ENCODE measurements around the gene STK10.
A peak's percentile ranks its signal among the peaks of the same experiment; 100 is the strongest.

Gene STK10

DNA sequence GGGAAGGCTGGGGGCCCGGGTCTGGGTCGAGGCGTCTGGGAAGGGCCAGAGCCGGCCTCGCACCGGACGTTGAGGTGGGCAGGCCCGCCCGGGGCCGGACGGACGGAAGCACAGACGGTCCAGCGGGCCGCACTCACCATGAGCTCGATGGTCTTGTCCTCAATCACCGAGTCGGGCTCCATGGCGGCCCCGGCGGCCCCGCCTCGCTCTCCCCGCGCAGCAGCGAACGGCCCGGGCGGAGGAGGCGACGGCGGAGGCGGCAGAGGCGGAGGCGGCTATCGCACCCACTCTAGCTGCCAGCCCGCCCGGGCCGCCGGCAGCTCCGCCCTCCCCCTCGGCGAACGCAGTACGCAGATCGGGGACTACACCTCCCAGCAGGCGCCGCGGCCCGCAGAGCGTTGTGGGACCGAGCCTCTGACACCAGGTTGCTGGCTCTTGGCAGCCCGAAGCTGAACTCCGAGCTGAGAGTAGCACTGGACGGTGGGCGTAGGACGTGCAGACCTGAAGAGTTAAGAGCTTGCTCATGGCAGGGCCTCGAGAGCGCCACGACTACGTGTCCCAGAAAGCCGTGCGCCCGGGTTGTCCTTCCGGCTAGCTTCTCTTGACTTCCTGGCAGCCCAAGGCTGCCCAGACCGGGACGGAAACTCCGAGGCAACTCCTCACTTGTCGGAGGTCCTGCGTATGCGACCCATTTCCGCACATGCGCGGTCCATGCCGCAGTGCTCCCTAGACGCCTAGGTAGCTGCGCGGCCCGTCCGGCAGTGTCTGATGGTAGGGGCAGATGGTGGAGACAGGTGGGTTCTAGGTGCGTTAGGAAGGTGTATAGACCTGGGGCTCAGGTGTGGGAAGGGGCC, 181.5 kb downstream of the STK10 start, which contains the start of gene FBXW11:
Gene FBXW11, minus strand, starts transcription at position 318 of the 854 bp plus-strand sequence. Its CDS starts 136 bp downstream, at position 182.
- DNase-seq, result peak; percentile 97

DNA sequence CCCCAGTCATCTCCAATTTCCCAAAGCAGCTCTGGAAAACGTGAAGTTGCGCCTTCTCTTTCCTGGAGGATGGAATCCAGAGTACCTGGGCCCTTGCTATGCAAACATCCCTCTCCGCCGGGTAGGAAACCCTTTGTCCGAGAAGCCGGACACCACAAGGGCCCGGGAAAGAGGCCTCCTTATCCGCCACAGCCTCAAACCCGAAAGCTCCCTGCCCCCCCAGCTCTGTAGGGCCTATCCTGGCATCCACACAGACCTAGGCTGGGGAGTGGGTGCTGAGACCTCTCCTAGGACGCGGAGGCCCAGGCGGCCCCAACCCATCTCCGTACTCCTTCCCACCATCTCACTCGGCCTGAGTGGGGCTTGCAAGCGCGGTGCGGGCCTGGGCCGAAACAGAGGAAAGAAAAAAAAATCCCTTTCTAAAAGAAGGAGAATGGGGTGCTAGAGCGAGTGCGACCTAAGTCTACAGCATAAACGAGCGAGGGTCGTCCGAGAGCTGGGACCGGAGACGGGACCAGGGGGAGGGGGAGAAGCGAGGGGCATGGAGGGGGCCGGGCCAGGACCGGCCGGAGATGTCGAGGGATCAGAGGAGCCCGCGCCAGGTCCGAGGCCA, 182.2 kb downstream of the STK10 start:
- DNase-seq, result no peak

DNA sequence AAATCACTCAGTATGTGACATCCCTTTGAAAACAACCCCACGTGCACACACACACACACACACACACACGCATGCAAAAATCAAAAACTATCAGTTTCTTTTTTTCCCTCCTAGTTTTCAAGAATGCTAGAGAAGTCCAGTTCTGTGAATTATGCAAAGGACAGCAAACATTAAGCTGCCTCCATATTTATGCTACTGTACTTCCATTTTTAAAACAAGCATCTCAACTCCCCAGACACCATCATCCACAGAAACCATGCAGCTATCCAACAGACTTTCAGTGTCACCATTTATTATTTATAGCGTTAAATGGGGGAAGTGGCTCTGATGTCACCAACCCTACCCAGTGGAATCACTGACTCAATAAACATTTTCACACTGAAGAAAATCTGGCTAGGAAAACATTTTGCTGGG, 183.2 kb downstream of the STK10 start:
- no peak for DNase-seq

DNA sequence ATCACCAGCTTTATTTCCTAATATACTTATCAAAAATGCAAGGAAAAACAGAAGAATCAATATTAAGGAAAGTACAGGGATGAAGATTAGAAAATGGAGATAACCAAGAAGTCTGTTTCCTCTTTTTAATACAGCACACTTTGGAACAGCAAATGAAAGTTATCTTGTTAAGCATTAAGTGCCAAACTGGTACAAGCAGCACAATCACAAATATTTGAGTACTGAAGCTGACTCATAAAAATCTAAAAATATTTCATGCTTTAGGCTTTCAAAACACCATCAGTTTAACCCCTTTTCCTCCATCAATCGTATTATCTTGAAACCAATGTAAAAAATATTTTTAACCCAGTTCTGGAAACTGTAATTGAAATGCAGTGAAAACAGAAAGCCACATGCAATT, 184.3 kb downstream of the STK10 start:
- DNase-seq, result no peak

DNA sequence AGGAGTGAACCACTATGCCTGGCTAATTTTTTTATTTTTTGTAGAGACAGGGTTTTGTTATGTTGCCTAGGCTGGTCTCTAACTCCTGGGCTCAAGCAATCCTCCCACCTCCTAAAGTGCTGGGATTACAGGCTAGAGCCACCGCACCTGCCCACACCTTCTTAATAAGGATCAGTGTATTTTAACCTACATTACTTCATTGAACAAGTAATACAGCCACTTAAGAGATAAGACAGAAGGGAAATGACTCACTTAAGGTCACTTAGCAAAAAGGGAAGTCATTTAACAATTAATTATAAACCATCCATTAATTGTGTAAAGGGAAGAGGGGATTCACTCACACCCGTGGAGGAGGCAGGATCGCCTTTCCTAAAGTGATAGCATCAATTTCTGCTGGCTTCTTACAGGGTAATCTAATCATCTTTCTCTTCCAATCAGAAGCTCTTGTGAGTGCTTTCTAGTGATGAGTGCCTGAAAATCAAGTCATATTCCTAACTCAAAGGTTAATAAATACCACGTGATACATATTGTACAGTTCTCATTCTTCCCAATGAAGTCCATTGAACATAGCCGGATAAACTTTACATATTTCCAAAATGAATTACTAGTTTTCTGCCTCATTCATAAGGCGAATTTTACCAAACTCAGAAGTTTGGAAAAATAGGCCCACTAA, 185.0 kb downstream of the STK10 start:
- peak; percentile 15 for DNase-seq

DNA sequence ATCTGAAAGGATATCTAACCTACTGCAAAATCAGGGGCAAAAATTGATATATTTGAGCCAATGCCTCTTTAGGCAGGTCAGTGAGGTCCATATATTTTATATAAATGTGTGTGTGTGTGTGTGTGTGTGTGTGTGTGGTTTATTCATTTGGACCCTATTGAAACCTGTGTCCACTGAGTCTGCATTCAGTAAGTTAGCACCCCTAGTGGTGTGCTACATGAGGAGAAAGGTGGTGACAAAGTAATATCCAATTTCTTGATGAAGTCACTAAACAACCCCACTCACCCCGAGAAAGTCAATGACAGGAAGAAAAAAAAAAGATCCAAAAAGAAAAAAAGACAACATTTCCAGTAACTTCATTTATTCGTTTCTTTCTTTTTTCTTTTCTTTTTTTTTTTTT, 185.7 kb downstream of the STK10 start:
- DNase-seq, result no peak

DNA sequence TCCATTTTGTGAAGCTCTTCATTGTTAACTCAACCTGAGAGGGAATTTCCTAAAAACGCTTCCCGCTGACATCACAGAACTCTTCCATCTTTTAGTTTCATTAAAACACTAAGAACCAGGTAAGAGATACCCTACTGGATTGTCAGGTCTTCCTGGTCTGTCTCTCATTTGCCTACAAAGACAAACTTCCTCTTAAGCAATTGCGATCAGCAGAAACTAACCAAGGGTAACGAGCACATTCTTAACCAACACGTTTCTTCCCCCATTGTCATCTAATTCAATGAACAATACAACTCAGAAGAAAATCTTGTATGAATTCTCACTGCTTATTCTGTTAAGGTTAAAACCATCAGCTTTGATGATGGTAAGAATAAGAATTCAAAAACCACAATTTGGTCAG, 188.1 kb downstream of the STK10 start:
- no peak for DNase-seq

DNA sequence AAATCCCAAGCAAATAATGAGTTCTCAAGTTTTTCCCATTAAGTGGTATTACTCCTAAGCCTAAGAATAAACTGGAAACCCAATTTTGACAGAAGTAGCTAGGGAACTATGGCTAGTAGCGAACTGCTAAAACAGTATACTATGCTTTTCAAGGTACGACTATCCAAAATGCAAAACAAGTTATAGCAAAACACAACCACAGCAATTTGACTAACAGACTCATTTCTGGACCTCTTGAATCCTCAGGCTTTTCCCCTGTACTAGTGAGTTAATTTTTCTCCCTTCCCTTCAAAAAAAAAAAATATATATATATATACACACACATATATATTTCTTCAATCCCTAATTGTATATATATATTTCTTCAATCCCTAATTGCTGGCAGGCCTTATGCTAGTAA, 188.9 kb downstream of the STK10 start:
- no peak for DNase-seq

DNA sequence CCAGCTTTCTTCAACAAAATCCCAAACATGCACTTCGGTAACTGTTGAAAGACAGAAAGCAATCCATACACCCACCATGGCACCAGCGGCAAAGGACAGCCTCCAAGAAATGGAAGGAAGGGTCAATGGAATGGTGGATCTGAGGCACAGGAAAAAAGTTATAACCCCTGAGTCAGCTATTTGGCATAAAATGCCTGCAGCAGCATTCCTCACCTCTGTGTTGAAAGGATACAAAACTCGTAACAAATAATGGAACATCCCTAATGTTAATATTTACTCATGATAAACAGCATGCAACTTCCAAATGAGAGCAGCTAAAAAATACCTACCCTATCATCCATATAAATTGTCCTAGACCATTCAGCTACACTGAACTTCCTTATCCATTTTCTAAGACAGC, 191.0 kb downstream of the STK10 start:
- no peak for DNase-seq

DNA sequence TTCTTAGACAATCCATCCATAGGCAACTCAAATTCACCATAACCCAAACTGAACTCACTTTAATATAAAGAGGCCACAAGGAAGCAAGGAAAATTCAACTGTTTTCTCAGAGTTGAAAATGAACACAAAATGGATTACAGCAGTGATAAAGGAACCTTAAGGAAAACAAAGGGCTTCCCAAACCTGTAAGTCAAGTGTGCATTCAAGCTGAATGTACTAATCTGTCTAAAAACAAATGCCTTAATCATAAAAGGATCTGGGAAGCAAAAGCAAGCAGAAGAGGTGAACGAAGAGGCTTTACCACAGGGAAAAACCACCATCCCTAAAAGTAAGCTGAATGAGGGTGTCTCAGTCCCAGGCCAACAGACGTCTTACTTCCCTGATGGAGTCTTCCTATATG, 195.2 kb downstream of the STK10 start:
- no peak for DNase-seq

DNA sequence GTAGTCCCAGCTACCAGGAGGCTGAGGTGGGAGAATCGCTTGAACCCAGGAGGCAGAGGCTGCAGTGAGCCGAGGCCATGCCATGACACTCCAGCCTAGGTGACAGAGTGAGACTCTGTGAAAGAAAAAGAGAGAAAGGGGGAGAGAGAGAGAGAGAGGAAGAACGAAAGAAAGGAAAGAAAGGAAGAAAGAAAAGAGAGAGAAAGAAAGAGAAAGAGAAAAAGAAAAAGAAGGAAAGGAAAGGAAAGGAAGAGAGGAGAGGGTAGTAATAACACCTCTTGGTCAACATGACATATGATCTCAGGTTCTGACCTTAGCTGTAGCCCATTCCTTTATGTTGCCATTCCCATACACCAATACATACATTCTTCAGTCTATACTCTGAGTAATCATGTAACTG, 195.7 kb downstream of the STK10 start:
- no peak for DNase-seq
